Neural cell (in vitro differentiated cells): Measurements from ENCODE around the gene DNAH17. TPM values are rescaled to one million over a fixed set of nuclear protein-coding genes. Genes with fewer than 3 reads are reported as not detected.

Experiments
- H2AFZ ChIP-seq: fragments of 200-600, 300-800 bp; sonication (generic), shearing (Covaris generic); 2 replicates; pipeline ENCODE4 v1.6.0; 2014; ENCODE audit warnings: low read depth, mild to moderate bottlenecking, antibody characterized with exemption, low read length, moderate library complexity
- H3F3A ChIP-seq: fragments of 200-600 bp; shearing (Covaris generic); 2 replicates; pipeline ENCODE4 v1.6.1; 2016; ENCODE audit warnings: mild to moderate bottlenecking, moderate library complexity, mixed read lengths, antibody characterized with exemption, low read length; ENCODE audit not compliant: insufficient read depth, poor library complexity, severe bottlenecking
- H3K27ac ChIP-seq: fragments of 200-600, 300-800 bp; sonication (generic), shearing (Covaris generic); 2 replicates; pipeline ENCODE4 v1.5.1; 2014; ENCODE audit warnings: mild to moderate bottlenecking, low read length, moderate library complexity
- H3K27me3 ChIP-seq: fragments of 300-800, 200-600 bp; sonication (generic), shearing (Covaris generic); 2 replicates; pipeline ENCODE4 v1.6.0; 2014; ENCODE audit warnings: mild to moderate bottlenecking, low read depth, low read length, moderate library complexity; ENCODE audit not compliant: insufficient read depth
- H3K36me3 ChIP-seq: fragments of 300-800, 200-600 bp; sonication (generic), shearing (Covaris generic); 2 replicates; pipeline ENCODE4 v1.5.1; 2014; ENCODE audit warnings: mild to moderate bottlenecking, antibody characterized with exemption, low read length, moderate library complexity; ENCODE audit not compliant: insufficient read depth
- H3K4me2 ChIP-seq: fragments of 300-800, 200-600 bp; sonication (generic), shearing (Covaris generic); 2 replicates; pipeline ENCODE4 v1.6.0; 2014; ENCODE audit warnings: mild to moderate bottlenecking, low read length
- H3K4me3 ChIP-seq: fragments of 300-800, 200-600 bp; sonication (generic), shearing (Covaris generic); 2 replicates; pipeline ENCODE4 v1.5.1; 2014; ENCODE audit warnings: mild to moderate bottlenecking, low read length, moderate library complexity
- H3K79me2 ChIP-seq: fragments of 200-600 bp; shearing (Covaris generic); replicated peaks from 2 replicates; pipeline ENCODE4 v1.6.0; 2014; ENCODE audit warnings: mild to moderate bottlenecking, low read length, moderate library complexity; ENCODE audit not compliant: insufficient read depth
- H3K9ac ChIP-seq: fragments of 300-800, 200-600 bp; sonication (generic), shearing (Covaris generic); 2 replicates; pipeline ENCODE4 v1.6.1; 2016; ENCODE audit warnings: mild to moderate bottlenecking, low read length, mixed read lengths
- H3K9me2 ChIP-seq: fragments of 200-600 bp; shearing (Covaris generic); 2 replicates; pipeline ENCODE4 v1.6.1; 2016; ENCODE audit warnings: mild to moderate bottlenecking, low read length, mixed read lengths; ENCODE audit not compliant: insufficient read depth
- H3K9me3 ChIP-seq: fragments of 200-600, 300-800 bp; sonication (generic), shearing (Covaris generic); 2 replicates; pipeline ENCODE4 v1.6.1; 2016; ENCODE audit warnings: mild to moderate bottlenecking, mixed run types, low read length, moderate library complexity, mixed read lengths
- H4K20me1 ChIP-seq: fragments of 200-600 bp; shearing (Covaris generic); 2 replicates; pipeline ENCODE4 v1.6.1; 2016; ENCODE audit warnings: mild to moderate bottlenecking, mixed run types; ENCODE audit not compliant: insufficient read depth
- EP300 ChIP-seq: fragments of 450-650 bp; conservative IDR thresholded peaks from 2 replicates; pipeline ENCODE4 v1.6.1; 2014; ENCODE audit warnings: antibody characterized with exemption, mild to moderate bottlenecking, moderate library complexity; ENCODE audit not compliant: poor library complexity, severe bottlenecking
- EZH2 ChIP-seq: fragments of 200-600, 300-800 bp; shearing (Covaris generic), sonication (generic); IDR thresholded peaks from 2 replicates; pipeline ENCODE4 v1.6.1; 2014; ENCODE audit warnings: antibody characterized with exemption, low read length, borderline replicate concordance, mild to moderate bottlenecking; ENCODE audit not compliant: insufficient read depth, poor library complexity, severe bottlenecking
- MXI1 ChIP-seq: fragments of 450-650 bp; conservative IDR thresholded peaks from 2 replicates; pipeline ENCODE4 v1.6.1; 2014; ENCODE audit warnings: antibody characterized with exemption, mild to moderate bottlenecking; ENCODE audit not compliant: poor library complexity, severe bottlenecking
- POLR2AphosphoS5 ChIP-seq: IDR thresholded peaks from 2 replicates; pipeline ENCODE4 v1.6.1; 2012
- RAD21 ChIP-seq: fragments of 450-650 bp; conservative IDR thresholded peaks from 2 replicates; pipeline ENCODE4 v1.6.1; 2014; ENCODE audit warnings: antibody characterized with exemption, mild to moderate bottlenecking, moderate library complexity
- SMC3 ChIP-seq: fragments of 450-650 bp; conservative IDR thresholded peaks from 2 replicates; pipeline ENCODE4 v1.6.1; 2014; ENCODE audit warnings: antibody characterized with exemption, mild to moderate bottlenecking, moderate library complexity; ENCODE audit not compliant: poor library complexity
- TAF1 ChIP-seq: IDR thresholded peaks from 2 replicates; pipeline ENCODE4 v1.6.1; 2012; ENCODE audit warnings: low read depth
- polyA plus RNA-seq: library from polyadenylated mRNA; depleted of rRNA; stranded (reverse); fragments of >200 nt; gene quantifications from 2 replicates; pipeline ENCODE4 v1.2.3, GENCODE V29; 2014
- TF ChIP-seq, protein P1 (sequence below): fragments of 450-650 bp; IDR thresholded peaks from 2 replicates; pipeline ENCODE4 v1.5.1; 2014; ENCODE audit warnings: antibody characterized with exemption, mild to moderate bottlenecking, moderate library complexity; ENCODE audit not compliant: poor library complexity, severe bottlenecking
- TF ChIP-seq, protein P2 (sequence below): IDR thresholded peaks from 2 replicates; pipeline ENCODE4 v1.6.1; 2012; ENCODE audit warnings: borderline replicate concordance

Gene DNAH17
- polyA plus RNA-seq, 1 donor from 2014 or later = not detected

DNA sequence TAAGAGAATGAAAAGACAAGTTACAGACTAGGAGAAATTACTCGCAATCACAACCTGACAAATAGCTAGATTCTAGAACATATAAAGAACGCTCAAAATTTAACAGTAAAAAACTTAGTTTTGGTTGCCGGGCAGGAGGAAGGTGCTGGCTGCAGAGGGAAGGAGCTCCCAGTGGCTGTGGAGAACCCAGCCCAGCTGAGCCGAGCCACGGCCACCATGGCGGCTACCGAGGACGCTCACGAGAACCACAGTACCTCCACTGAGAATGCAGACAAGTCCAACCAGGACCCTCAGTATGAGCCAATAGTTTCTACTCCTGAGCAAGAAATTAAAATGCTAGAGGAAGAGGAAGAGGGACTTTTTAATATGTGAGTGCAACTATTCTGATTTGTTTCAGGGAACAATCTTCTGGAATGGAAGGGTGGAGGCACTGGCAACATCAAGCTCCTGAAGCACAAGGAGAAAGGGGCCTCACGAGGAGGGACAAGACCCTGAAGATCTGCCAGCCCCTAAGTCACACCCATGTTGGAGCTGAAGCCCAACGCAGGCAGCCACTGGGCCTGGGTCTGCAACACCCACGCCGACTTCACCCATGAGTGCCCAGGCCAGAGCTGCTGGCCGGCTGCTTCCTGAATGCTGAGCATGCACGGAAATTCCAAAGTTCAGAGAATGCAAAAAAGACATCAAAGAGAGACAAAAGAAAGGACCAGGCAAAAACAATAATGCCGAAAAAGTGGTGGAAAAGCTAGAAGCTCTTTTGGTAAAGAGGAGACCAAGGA is 55.0 kb downstream of the DNAH17 start:
- H3K4me3 ChIP-seq = no peak overlapping the region
- no peak overlapping the region for H3K27ac ChIP-seq
- no peaks in the 10 kb centered on the region for H4K20me1 ChIP-seq
- H3K4me2 ChIP-seq = no peak overlapping the region
- H2AFZ ChIP-seq = no peak overlapping the region
- H3K9ac ChIP-seq = no peak overlapping the region
- no peaks in the 10 kb centered on the region for H3K9me3 ChIP-seq
- H3K36me3 ChIP-seq = no peaks in the 10 kb centered on the region
- TF ChIP-seq RAD21 = no peak
- no peak for TF ChIP-seq TAF1
- TF ChIP-seq EZH2 = no peak
- TF ChIP-seq, protein P1, sequence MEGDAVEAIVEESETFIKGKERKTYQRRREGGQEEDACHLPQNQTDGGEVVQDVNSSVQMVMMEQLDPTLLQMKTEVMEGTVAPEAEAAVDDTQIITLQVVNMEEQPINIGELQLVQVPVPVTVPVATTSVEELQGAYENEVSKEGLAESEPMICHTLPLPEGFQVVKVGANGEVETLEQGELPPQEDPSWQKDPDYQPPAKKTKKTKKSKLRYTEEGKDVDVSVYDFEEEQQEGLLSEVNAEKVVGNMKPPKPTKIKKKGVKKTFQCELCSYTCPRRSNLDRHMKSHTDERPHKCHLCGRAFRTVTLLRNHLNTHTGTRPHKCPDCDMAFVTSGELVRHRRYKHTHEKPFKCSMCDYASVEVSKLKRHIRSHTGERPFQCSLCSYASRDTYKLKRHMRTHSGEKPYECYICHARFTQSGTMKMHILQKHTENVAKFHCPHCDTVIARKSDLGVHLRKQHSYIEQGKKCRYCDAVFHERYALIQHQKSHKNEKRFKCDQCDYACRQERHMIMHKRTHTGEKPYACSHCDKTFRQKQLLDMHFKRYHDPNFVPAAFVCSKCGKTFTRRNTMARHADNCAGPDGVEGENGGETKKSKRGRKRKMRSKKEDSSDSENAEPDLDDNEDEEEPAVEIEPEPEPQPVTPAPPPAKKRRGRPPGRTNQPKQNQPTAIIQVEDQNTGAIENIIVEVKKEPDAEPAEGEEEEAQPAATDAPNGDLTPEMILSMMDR = no peak
- TF ChIP-seq MXI1 = no peak
- no peak for TF ChIP-seq SMC3
- TF ChIP-seq, protein P2, sequence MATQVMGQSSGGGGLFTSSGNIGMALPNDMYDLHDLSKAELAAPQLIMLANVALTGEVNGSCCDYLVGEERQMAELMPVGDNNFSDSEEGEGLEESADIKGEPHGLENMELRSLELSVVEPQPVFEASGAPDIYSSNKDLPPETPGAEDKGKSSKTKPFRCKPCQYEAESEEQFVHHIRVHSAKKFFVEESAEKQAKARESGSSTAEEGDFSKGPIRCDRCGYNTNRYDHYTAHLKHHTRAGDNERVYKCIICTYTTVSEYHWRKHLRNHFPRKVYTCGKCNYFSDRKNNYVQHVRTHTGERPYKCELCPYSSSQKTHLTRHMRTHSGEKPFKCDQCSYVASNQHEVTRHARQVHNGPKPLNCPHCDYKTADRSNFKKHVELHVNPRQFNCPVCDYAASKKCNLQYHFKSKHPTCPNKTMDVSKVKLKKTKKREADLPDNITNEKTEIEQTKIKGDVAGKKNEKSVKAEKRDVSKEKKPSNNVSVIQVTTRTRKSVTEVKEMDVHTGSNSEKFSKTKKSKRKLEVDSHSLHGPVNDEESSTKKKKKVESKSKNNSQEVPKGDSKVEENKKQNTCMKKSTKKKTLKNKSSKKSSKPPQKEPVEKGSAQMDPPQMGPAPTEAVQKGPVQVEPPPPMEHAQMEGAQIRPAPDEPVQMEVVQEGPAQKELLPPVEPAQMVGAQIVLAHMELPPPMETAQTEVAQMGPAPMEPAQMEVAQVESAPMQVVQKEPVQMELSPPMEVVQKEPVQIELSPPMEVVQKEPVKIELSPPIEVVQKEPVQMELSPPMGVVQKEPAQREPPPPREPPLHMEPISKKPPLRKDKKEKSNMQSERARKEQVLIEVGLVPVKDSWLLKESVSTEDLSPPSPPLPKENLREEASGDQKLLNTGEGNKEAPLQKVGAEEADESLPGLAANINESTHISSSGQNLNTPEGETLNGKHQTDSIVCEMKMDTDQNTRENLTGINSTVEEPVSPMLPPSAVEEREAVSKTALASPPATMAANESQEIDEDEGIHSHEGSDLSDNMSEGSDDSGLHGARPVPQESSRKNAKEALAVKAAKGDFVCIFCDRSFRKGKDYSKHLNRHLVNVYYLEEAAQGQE = no peak
- no peak for TF ChIP-seq POLR2AphosphoS5
- no peak for TF ChIP-seq EP300
- H3F3A ChIP-seq = no peaks in the 10 kb centered on the region
- no peaks in the 10 kb centered on the region for H3K27me3 ChIP-seq
- no peaks in the 10 kb centered on the region for H3K79me2 ChIP-seq
- no peaks in the 10 kb centered on the region for H3K9me2 ChIP-seq

DNA sequence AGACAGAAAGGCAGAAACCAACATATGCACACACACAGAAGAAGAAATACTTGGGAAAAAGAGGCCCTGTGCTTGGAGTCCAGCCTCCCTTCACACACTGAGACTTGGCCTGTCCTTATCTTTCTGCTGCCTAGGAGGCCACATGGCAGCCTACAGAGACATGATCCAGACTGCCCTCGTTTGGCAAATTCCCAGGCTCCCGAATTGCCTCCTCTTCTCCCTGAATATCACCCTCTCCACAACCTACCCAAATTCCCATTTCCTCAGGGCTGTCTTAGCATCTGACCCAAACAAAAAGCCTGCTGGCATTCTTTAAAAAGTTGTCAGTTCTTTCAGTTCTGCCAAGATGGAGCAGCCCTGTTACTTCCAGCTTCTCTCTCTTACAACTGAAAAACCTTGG is 59.8 kb downstream of the DNAH17 start:
- Histone ChIP-seq H3K4me3 (no peak overlapping the region), H2AFZ (no peak overlapping the region), H3K9ac (no peak overlapping the region), H3K79me2 (no peaks in the 10 kb centered on the region), H3K36me3 (no peaks in the 10 kb centered on the region), H3K27ac (no peak overlapping the region), H3K27me3 (no peaks in the 10 kb centered on the region), H3K9me2 (no peaks in the 10 kb centered on the region), H3K9me3 (no peaks in the 10 kb centered on the region), H4K20me1 (no peaks in the 10 kb centered on the region), H3F3A (no peaks in the 10 kb centered on the region), H3K4me2 (no peak overlapping the region)
- TF ChIP-seq SMC3 (no peak), EP300 (no peak), EZH2 (no peak), RAD21 (no peak), POLR2AphosphoS5 (no peak), TAF1 (no peak), MXI1 (no peak)
- TF ChIP-seq, protein P2 = no peak
- TF ChIP-seq, protein P1 = no peak
